AG09309 (cell line): ENCODE results near the gene RASSF10.

ENCODE experiments used
- DNase-seq: peaks from one replicate; pipeline ENCODE4 v3.0.0-alpha.2; 2010; ENCODE audit warnings: low read depth
- H3K4me3 ChIP-seq: 2 replicates; pipeline ENCODE4 v1.5.1; 2011; ENCODE audit warnings: mild to moderate bottlenecking, low read depth, low read length, moderate library complexity; ENCODE audit not compliant: control insufficient read depth
- CTCF ChIP-seq: IDR thresholded peaks from 2 replicates; pipeline ENCODE4 v1.5.1; 2011; ENCODE audit warnings: mild to moderate bottlenecking, low read depth, low read length, inconsistent platforms; ENCODE audit not compliant: insufficient read depth, control insufficient read depth; ENCODE audit errors: missing control alignments

Gene RASSF10

GRCh38 chr11:13008625-13009475 is at the start of gene RASSF10:
Gene RASSF10, plus strand, starts transcription at chr11:13009316. Its CDS starts 261 bp downstream, at chr11:13009577.
- no peak for DNase-seq

GRCh38 chr11:12961615-12962014 is 47.5 kb upstream of the RASSF10 start:
- DNase-seq: no peak
- no peak overlapping the region for H3K4me3 ChIP-seq

More at GRCh38 chr11:13008625-13009475, at the start of gene RASSF10:
- TF ChIP-seq CTCF: no peak
- H3K4me3 ChIP-seq: no peak within 1 kb of the TSS

GRCh38 chr11:12962306-12962705 is 46.8 kb upstream of the RASSF10 start:
- no peak for TF ChIP-seq CTCF
- no peak overlapping the region for H3K4me3 ChIP-seq
- no peak for DNase-seq

More at GRCh38 chr11:12961615-12962014, 47.5 kb upstream of the RASSF10 start:
- peak; percentile 40 for TF ChIP-seq CTCF

- no peak overlapping the region for H3K4me3 ChIP-seq
- no peak for TF ChIP-seq CTCF
- no peak for DNase-seq
Measured at GRCh38 chr11:12963051-12963450, 46.1 kb upstream of the RASSF10 start.

GRCh38 chr11:12963792-12964536 is 45.2 kb upstream of the RASSF10 start:
- H3K4me3 ChIP-seq: no peak overlapping the region
- peak; percentile 89 for TF ChIP-seq CTCF
- DNase-seq: no peak

- DNase-seq: no peak
- no peak for TF ChIP-seq CTCF
- H3K4me3 ChIP-seq: no peak overlapping the region
Measured at GRCh38 chr11:12964650-12965049, 44.5 kb upstream of the RASSF10 start.
